ENCODE data around the gene PRSS8.
"Not testable (repeated sequence)": the region's sequence is repeated elsewhere in the genome, so short reads cannot be mapped to it uniquely, and the experiment has no call there.

PRSS8 gene

DNA sequence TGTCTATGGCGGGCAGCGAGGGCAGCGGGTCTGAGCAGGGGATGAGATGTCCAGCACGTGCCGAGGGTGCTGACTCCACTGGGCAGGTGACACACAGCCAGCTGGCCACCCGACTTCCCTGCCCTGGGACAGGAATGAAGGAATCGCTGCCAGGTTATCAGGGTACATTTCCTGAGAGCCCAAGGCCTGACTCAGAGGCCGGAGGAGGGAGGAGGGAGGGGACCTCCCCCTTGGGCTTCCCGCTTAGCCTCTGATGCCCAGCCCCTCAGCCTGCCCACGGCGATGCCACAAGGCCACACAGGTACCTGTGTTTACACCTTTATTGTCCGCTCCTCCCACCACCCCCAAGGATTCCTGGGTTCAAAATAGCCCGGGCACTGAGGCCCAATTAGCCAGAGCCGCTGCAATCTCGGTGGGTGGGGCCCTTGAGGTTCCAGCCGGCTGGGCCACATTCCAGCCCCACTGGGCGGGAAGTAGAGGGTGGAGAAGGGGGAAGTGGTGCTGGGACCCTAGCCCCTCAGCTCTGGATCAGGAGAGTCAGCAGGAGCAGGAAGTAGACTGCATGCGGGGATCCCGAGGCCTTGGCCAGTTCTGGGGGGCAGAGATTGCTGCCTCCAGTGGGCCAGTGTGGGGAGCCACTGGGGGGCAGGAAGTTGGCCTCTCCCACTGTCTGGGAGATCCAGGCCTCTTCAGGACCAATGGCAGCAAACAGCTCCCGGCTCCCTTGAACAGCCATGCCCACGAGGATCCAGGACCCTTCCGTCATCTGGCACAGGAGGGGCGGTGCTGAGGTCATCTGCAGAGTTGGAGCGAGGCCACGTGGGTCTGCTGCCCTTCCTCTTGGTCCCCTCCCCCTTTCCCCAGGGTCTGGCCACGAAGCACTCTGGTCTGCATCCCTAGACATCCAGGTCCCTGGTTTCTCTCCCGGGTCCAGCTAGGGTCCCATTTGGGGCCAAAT lies 3.4 kb upstream of the PRSS8 start:
- H3K4me1 ChIP-seq (ENCODE audit: insufficient read depth, low read length) = peaks cover 18% of the 10 kb centered on the region
- no peak overlapping the region for H3K4me3 ChIP-seq (ENCODE audit: low read depth in 1 of 2, low read length in 2 of 2)
- TF ChIP-seq, protein P1, sequence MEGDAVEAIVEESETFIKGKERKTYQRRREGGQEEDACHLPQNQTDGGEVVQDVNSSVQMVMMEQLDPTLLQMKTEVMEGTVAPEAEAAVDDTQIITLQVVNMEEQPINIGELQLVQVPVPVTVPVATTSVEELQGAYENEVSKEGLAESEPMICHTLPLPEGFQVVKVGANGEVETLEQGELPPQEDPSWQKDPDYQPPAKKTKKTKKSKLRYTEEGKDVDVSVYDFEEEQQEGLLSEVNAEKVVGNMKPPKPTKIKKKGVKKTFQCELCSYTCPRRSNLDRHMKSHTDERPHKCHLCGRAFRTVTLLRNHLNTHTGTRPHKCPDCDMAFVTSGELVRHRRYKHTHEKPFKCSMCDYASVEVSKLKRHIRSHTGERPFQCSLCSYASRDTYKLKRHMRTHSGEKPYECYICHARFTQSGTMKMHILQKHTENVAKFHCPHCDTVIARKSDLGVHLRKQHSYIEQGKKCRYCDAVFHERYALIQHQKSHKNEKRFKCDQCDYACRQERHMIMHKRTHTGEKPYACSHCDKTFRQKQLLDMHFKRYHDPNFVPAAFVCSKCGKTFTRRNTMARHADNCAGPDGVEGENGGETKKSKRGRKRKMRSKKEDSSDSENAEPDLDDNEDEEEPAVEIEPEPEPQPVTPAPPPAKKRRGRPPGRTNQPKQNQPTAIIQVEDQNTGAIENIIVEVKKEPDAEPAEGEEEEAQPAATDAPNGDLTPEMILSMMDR (IDR thresholded peaks at IDR 0.05; ENCODE audit: borderline replicate concordance, extremely low read depth, low read length, poor library complexity, severe bottlenecking) = no peak
- H3K36me3 ChIP-seq (ENCODE audit: insufficient read depth, low read length) = no peaks in the 10 kb centered on the region
- no peaks in the 10 kb centered on the region for H4K20me1 ChIP-seq (ENCODE audit: insufficient read depth, low read length)
- H2AFZ ChIP-seq (ENCODE audit: low read depth, low read length) = no peak overlapping the region
- ATAC-seq (ENCODE audit: insufficient read depth, low read depth) (no peak), DNase-seq (no peak)
- no peak overlapping the region for H3K9ac ChIP-seq (ENCODE audit: low read depth, low read length)
- no peaks in the 10 kb centered on the region for H3K79me2 ChIP-seq (ENCODE audit: insufficient read depth, low read length)
- H3K27ac ChIP-seq (ENCODE audit: low read length) = no peak overlapping the region
- no peaks in the 10 kb centered on the region for H3K9me3 ChIP-seq (ENCODE audit: insufficient read depth, low read length, severe bottlenecking)
- H3K4me2 ChIP-seq (ENCODE audit: insufficient read depth, low read length) = no peak overlapping the region
- no peaks in the 10 kb centered on the region for H3K27me3 ChIP-seq (ENCODE audit: insufficient read depth, low read length, poor library complexity)

DNA sequence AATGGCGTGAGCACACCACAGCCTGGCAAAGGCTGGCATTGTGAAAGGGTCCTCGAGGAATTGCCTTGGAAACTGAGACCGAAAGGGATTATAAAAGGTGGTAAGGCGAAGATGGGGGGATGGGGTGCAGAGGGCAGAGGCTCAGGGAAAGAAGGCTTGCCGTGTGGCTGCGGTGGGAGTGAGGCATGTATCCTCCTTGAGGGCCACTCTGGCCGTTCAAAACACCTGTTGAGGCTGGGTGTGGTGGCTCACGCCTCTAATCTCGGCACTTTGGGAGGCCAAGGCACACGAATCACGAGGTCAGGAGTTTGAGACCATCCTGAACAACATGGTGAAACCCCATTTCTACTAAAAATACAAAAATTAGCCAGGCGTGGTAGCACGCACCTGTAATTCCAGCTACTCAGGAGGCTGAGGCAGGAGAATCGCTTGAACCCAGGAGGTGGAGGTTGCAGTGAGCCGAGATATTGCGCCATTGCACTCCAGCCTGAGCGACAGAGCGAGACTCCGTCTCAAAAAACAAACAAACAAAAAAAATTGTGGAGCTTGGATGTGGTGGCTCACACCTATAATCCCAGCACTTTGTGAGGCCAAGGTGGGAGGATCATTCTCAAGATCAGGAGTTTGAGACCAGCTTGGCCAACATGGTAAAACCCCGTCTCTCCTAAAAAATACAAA lies 1.4 kb upstream of the PRSS8 start:
- not testable (repeated sequence) for H3K27ac ChIP-seq (ENCODE audit: low read length); H3K27me3 ChIP-seq (ENCODE audit: insufficient read depth, low read length, poor library complexity); ATAC-seq (ENCODE audit: insufficient read depth, low read depth); H3K9me3 ChIP-seq (ENCODE audit: insufficient read depth, low read length, severe bottlenecking); H3K36me3 ChIP-seq (ENCODE audit: insufficient read depth, low read length); DNase-seq; H3K79me2 ChIP-seq (ENCODE audit: insufficient read depth, low read length); H3K4me3 ChIP-seq (ENCODE audit: low read depth in 1 of 2, low read length in 2 of 2); H3K9ac ChIP-seq (ENCODE audit: low read depth, low read length); H2AFZ ChIP-seq (ENCODE audit: low read depth, low read length); H4K20me1 ChIP-seq (ENCODE audit: insufficient read depth, low read length); H3K4me2 ChIP-seq (ENCODE audit: insufficient read depth, low read length)
- peaks cover 10% of the 10 kb centered on the region for H3K4me1 ChIP-seq (ENCODE audit: insufficient read depth, low read length)

DNA sequence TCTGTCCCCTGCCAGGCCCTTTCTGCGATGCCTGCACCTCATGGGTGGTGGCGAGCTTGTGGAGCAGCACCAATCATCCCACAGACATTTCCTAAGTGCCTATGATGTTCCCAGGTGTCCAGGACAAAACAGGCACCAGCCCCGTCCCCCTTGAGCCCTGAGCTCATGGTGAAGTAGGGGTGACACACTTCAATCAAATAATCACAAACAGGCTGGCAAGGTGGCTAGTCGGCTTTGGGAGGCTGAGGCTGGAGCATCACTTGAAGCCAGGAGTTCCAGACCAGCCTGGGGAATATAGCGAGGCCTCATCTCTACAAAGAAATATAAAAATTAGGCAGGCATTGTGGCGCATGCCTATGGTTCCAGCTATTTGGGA lies 748 bp upstream of the PRSS8 start:
- H3K9ac ChIP-seq (ENCODE audit: low read depth, low read length) = no peak overlapping the region
- no peaks in the 10 kb centered on the region for H3K79me2 ChIP-seq (ENCODE audit: insufficient read depth, low read length)
- no peak overlapping the region for H3K4me3 ChIP-seq (ENCODE audit: low read depth in 1 of 2, low read length in 2 of 2)
- ATAC-seq (ENCODE audit: insufficient read depth, low read depth) (no peak), DNase-seq (no peak)
- H4K20me1 ChIP-seq (ENCODE audit: insufficient read depth, low read length) = no peaks in the 10 kb centered on the region
- peaks cover 9% of the 10 kb centered on the region for H3K36me3 ChIP-seq (ENCODE audit: insufficient read depth, low read length)
- H2AFZ ChIP-seq (ENCODE audit: low read depth, low read length) = no peak overlapping the region
- H3K27me3 ChIP-seq (ENCODE audit: insufficient read depth, low read length, poor library complexity) = no peaks in the 10 kb centered on the region
- no peak overlapping the region for H3K4me2 ChIP-seq (ENCODE audit: insufficient read depth, low read length)
- H3K27ac ChIP-seq (ENCODE audit: low read length) = no peak overlapping the region
- TF ChIP-seq, protein P1 (IDR thresholded peaks at IDR 0.05; ENCODE audit: borderline replicate concordance, extremely low read depth, low read length, poor library complexity, severe bottlenecking) = no peak
- no peak for TF ChIP-seq EZH2 (IDR thresholded peaks at IDR 0.05; ENCODE audit: borderline replicate concordance, low read depth, low read length, severe bottlenecking)
- peaks cover 3% of the 10 kb centered on the region for H3K4me1 ChIP-seq (ENCODE audit: insufficient read depth, low read length)
- H3K9me3 ChIP-seq (ENCODE audit: insufficient read depth, low read length, severe bottlenecking) = no peaks in the 10 kb centered on the region
